HG02852 (cell line): ENCODE data around the gene SCFD2.
"Not testable (repeated sequence)": the region's sequence is repeated elsewhere in the genome, so short reads cannot be mapped to it uniquely, and the experiment has no call there.

Experiments
- ATAC-seq: cut with Tn5 transposase; IDR thresholded peaks from one replicate; pipeline ENCODE4 v1.9.1; 2021; ENCODE audit warnings: mild to moderate bottlenecking, moderate library complexity; ENCODE audit not compliant: unreplicated experiment

SCFD2 gene

DNA sequence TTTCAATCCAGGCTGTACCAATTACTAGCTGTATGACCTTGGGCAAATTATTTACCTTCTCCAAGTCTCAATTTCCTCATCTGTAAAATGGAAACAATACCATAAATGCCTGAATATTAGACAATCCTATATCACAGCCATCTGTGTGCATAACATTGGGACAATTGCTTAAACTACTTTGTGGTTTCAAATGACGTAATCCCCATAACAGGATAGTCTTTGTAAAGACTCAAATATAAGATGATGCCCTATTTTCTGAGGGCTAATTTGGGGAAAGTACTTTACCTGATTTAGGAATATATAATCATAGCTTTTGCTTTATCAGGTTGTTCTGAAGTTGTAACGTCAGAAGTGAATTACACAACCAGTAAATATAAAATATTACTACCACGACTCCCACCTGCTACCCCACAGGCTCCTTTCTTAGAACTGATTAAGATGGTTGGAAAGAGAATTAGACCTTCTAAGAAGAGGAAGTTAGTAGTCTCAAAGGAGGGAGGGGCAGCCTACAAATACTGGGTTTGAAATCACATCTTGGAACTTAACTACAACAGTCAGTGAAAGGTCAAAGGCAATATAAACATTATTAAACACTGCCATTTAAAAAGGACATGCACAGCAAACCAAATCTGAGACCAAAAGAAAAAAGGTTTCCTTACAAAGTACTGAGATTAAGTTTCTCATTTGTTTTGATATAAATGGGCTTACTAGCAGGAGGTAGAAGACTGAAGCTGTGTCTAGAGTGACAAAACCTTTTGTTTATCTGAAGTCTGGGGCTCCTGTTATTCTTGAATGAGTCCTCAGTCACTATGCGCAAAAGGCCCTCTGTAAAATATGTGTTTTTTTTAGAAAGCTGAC is 215.0 kb downstream of the SCFD2 start:
- no peak for ATAC-seq

DNA sequence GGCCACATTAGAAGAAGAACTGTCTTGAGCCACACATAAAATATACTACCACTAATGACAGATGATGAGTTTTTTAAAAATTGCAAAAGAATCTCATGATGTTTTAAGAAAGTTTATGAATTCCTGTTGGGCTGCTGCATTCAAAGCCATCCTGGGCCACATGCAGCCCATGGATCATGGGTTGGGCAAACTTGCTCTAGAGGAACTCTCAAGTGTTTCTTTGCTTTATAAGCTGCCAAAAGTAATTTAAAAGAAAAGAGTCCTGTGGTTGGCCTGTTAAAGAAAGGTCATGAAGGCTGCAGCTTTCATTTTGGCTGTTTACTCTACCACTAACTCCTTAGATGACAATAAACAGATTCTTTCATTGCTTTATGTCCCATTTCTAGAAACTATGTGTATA is 218.2 kb downstream of the SCFD2 start:
- ATAC-seq = no peak

DNA sequence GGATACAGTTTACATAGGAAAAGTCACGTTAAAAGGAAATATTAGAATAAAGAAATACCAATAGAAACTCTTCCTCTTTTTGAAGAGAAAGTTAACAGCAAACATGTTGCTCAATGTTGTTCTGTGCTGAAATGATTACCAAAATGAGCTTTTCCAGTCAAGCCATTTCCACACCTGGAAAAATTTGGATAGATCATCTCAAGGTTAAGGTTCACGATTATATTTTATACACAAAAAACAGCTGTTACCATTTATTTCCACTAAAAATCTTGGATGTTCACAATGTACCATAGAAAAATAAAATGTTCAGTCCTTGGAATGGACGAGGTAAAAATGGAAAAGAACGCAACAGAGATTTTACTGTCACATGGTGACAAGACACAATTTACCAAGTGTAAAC is 218.7 kb downstream of the SCFD2 start:
- no peak for ATAC-seq

DNA sequence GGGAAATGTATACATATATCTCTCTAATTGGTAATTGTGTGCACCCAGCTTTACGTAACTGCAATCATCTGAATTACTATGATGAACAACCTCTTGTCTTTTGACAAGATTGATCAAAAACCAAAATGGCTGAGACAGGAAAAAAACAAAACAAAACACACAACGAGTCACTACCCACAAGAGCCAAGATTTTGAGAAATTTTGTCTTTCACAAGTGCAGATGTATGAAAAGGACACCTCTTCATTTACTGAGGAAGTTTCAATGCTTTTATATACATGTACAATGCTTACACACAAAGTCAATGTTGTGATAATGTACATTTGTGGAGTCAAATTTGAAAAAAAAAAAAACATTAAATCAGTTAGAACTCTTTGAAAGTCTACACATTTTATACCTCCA is 224.6 kb downstream of the SCFD2 start:
- ATAC-seq = no peak

DNA sequence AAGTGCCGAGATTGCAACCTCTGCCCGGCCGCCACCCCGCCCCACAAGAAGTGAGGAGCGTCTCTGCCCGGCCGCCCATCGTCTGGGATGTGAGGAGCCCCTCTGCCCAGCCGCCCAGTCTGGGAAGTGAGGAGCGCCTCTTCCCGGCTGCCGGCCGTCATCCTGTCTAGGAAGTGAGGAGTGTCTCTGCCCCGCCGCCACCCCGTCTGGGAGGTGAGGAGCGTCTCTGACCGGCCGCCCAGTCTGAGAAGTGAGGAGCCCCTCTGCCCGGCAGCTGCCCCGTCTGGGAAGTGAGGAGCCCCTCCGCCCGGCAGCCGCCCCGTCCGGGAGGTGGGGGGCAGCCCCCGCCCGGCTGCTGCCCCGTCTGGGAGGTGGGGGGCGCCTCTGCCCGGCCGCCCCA is 226.6 kb downstream of the SCFD2 start:
- ATAC-seq = not testable (repeated sequence)

DNA sequence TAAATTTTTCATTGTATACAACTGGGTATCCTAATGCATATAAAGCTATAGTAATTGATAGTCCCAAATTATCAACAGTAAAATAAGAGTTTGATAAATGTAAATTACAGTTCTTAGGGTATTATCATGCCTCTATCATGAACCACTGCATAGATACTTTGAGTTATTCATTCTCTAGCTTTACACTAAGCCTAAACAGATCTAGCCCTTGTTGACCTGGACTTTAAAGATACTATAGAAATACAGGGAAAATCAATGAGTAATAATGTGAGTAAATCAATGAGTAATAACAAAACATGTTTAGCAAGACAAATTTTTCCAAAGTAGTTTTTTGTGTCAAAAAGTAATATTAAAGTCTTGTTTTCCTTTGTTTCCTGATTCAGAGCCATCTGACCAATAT is 228.4 kb downstream of the SCFD2 start:
- ATAC-seq = no peak

DNA sequence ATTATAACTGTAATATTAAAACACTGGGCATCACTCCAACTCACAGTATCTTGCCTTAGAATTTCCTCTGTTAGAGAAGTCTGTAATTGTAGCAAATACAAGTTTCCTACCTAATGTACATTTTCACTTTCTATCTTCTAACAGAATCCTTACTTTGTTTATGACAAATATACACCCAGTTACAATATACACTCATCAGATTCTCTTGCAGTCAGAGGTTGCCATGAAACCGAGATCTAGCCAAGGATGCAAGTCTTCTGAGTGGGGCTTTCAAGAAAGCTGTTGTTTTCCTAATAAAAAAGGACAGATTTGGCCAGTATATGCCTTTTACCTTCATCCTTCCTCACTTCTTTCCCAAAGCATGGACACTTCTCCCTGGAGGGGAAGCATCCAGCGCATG is 228.9 kb downstream of the SCFD2 start:
- no peak for ATAC-seq

DNA sequence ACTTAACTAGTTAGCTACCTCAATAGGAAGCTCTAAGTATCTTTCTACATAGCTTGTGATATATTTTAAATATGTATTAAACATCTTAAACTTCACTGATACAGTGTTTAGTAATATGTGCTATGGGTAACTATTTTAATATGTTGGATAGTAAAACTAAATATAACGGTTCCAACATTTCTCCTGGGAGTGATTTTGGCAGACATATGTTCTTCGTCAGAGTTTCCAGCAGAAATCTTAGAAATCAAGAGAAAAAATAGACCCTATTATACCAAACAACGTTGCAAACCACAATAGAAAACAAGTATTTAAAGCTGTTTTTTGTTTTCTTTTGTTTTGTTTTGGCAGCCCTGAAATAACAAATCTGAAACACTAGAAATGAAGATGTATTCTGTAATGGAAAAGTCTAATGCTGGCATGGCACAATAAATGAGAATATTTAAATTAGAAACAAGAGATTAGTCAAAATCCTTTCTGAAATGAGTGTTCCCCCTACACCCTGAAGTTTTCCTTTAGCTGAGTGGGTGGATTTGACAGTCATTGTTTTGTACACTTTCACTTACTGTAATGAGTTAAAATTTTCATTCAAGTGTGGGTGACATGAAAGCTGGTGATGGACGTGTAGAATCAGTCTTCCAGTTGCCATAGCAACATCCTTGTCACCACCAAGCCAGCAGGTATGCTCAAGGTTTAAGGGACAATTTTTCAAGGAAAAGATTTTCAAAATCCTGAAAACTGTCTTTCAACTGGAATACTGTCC is 233.5 kb downstream of the SCFD2 start:
- peak; percentile 84 for ATAC-seq

DNA sequence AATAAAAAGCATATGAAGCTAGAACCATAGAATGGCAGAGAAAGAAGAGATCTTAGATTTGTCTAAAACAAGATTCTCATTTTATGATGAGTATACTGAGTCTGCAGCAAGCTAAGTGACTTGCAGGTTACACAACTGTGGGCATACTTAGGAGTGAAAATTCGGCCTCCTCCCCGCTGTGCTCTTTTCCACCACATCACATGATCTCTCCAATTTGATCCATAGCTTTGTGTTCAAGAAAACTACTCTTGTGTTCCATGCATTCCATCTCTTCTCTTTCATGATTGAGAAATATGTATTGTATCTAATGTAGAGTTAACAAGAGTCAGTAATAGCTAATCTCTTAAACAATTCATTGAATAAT is 234.3 kb downstream of the SCFD2 start:
- ATAC-seq = no peak

DNA sequence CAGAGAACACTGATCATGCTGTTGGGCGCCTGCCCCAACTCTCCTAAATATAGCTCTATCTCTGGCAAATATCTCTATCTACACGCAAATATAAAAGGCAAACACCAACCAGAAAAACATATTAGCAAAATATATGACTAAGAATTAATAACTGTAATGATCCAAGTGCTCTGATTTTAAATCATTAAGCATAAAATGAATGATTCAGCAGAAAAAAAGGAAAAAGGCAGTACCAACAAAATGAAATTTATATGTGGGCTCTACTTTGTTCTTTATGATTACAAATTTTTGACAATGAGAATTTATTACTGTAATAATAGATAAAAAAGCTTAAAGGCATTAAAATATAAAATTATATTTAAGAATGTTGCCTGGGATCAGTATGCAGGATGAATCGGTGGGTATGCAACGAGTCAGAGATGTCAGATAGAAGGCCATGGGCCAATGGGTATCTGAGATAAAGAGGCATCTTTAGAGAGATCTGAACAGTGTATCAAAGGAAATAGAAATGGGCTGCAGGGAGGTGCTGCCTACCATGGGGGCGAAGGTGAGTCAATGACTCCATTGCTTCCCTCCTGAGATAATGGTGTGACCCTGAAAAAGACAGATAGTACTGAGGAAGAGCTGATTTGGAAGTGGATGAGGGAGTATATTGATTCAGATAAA is 234.8 kb downstream of the SCFD2 start:
- ATAC-seq = no peak

DNA sequence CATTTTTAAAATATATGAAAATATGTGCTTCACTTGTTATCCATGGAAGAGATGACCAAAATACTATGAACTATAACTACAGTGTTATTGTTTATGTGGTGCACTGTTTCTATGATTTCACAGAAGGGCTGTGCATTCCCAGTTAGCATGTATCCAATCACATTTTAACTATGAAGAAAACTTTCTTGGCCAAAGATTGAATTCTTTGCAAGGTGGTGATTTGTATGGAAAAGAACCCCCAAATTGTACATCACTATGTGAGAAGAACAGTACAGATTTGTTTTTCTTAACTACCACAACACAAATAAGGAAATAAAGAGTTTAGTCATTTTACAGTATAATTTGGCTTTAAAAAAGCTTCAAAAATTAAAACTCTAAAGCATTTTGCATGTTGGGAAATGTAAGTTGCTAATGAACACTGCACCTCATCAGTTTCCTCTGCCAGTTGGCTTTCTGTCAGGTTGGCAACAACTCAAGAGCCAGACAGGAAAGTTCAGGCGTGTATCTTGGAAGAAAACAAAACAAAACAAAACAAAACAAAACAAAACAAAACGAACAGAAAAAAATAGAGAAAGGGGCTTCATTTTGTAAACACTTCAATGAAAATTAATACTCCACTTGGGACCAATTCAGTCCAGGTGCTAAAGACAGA is 237.0 kb downstream of the SCFD2 start:
- ATAC-seq = no peak

DNA sequence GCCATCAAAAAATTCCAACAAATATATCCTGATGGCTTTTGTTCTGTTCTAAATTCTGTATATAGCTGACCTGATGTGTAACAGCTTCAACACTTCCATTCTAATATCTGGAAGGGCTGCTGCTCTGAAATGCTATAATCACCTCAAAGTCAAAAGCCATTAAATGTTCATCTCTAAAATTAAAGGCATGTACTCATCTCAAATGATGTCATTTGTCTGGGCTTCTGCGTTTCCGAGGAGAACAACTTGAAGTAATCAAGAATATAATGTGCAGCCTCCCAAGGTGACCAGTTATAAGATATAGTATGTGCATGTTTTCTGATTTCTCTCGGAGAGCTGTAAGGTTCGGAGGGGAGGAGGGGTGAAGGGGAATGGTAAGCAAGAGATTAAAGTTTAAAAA is 237.6 kb downstream of the SCFD2 start:
- ATAC-seq = no peak

DNA sequence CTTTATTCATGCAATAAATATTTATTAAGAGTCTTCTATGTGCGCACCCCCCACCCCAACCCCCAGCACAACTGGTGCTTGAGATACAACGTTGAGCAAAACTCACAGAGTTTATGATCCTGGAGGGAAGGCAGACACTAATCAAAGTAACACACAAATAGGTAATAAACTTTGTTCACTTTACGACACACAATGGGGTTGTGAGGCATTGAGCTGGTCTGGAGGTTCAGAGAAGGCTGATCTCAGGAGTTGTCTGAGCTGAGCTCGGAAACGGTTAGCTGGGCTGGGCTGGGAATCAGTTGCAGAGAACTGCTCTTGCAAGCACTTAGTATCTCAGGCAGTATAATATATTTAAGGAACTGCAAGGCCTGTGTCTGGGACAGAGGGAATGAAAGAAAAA is 238.5 kb downstream of the SCFD2 start:
- ATAC-seq = no peak

DNA sequence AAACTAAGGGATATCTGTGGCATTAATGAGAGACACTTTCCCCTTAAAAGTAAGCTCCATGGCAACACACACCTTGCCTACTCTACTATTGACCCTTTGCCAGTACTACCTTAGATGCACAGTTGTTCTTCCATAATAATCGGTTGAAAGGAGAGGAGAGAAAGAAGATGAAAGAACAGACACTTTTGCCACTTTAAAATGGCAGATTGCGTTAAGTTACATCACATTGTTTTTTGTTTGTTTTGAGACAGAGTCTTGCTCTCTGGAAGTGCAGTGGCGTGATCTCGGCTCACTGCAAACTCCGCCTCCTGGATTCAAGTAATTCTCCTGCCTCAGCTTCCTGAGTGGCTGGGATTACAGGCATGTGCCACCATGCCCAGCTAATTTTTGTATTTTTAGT is 239.8 kb downstream of the SCFD2 start:
- no peak for ATAC-seq

DNA sequence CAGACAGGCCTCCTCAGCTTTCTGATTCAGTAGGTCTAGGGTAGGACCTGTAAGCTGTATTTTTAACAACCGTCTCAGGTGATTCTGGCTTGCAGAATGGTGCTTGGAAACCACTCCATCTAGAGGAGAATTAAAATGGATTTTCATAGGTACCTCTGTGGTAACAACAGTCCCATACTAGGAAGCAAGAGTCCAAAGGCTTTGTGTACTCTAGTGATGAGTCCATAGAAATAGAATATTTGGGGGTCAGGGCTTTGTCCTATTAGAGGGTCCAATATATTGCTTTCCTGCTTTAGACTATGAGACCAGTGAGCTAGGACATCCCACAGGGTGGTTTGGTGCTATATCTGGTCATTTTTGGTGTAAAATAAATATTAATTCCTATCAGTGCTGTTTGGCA is 242.0 kb downstream of the SCFD2 start:
- no peak for ATAC-seq

DNA sequence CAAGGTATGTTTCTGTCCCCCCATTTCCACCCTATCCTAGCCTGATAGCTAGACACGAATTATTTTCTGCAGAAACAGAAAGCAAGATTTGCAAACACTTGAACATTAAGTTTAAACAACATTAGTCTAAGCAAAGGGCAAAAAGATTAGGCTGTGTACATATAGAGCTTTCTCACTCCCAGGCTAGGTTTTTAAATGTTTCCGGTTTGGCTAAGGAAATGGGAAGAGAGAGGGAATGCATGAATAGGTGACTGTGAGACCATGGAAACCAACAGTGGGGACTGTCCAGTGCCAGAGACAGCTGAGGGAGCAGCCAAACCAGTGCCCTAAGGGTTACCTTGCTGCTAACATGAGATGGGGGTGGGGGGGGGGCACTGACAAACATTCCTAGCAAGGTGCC is 242.7 kb downstream of the SCFD2 start:
- no peak for ATAC-seq

DNA sequence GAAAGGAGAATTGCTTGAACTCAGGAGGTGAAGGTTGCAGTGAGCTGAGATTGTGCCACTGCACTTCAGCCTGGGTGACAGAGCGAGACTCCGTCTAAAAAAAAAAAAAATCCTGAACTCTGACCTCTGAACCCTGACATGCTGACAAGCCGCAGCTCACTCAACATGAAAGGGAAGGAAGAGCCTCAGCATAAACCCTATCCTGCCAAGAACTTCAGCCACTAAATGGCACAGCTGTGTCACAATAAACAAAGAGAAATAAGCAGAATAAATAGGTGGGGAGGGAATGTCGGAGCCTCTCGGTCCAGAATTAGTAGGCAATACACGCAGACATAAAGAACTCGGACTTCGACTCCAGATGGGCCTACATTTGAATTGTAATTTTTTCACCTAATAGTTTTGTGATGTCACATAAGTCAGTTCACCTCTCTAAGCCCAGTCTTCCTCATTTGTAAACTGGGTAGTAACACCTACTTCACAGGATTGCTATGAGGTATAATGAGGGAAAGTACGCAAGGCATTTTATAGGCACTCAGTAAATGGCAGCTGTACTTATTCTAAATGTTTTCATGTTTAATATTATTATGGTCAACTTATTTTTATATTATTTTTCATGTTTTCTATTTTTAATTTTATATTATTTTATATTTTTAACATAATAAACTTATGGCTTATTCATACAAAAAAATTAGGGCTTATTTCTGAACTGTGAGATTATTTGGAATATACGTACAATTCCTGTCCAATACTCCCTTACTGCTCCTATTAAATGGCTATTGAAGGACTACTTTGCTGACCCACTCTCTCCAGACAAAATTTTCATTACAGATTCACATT is 243.4 kb downstream of the SCFD2 start:
- no peak for ATAC-seq

DNA sequence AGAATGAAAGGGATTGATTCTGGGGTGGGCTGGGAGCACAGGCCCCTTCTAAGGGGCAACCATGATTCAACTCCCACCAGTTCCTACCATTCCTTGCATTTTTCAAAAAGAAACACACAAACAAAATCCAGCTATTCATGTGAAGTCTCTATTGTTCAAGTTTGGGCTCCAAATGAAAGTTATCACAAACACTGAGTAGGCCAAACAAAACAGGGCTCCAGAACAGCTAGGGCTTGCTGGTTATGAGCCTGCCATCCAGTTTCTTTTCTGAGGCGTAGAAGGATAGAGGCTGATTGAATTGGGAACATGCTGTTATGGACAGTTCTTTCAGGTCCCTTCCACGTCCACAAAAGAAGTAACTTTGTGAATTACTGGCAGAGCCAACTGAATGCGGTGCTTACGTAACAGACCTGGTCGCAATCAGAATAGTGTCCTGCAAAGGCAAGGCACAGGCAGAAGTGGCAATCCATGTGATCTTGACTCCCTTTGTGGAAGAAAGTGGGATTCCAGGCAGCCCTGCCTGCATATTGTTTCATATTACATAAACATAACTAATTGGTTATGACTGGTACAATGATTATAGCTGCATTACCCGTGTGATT is 244.5 kb downstream of the SCFD2 start:
- no peak for ATAC-seq

DNA sequence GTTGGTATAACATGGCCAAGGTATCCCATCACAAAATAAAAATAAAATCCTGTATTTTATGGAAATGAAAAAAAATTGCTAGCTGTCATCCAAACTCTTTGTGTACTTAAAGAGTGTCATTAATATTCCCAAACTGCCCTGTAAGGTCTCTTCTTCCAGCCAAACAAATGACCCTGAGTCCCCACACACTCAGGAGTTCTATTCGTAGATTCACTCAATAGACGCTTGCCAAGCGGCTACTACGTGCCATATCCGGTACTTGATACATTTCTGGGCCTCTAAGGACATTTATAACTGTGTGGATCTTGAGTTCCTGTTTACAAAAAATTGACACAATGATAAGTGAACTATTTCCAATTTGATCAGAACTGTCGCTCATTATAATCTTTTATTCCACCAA is 245.1 kb downstream of the SCFD2 start:
- no peak for ATAC-seq

DNA sequence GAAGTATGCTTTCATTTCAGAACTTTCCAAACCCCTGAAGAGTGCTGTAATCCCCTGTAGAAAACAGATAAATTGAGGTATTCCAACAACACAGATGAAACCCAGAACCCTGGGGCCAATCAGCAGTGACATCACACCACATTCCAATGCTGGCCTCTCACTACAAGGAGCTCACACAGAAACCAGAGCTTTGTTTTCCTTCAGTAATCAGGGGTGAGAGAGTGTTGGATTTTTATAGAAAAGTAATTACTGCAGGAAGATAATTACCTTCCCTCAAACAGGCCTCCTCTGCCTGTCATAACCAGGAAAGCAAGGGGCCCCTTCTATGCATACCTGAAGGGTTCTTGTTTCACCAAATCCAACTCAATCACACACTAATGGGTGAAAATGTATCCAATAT is 246.2 kb downstream of the SCFD2 start:
- ATAC-seq = no peak
